HL-60/S4 (cell line): ENCODE data around the gene NAA40.

Experiments used
- in situ Hi-C: fragments of 300-500 bp; cut with MboI; formaldehyde crosslinking; loops from 2 replicates; pipeline ENCODE4 v1.14.3; 2022; ENCODE audit warnings: low sequenced_read_pairs

NAA40 gene

GRCh38 chr11:63979426-63979825, 40.6 kb downstream of the NAA40 start:
- in situ Hi-C loops: no loop called here

- in situ Hi-C loops: no loop called here
Observed at GRCh38 chr11:63985812-63986155, 47.0 kb downstream of the NAA40 start.

GRCh38 chr11:63986156-63986931, 47.5 kb downstream of the NAA40 start, which contains the start of gene OTUB1:
Gene OTUB1 (plus strand): TSS chr11:63986438. CDS start chr11:63986457, 19 bp downstream.
- in situ Hi-C loops: no loop called here

GRCh38 chr11:63986932-63987513, 48.2 kb downstream of the NAA40 start:
- in situ Hi-C loops: no loop called here

- in situ Hi-C loops: no loop called here
Observed at GRCh38 chr11:63991558-63991957, 52.8 kb downstream of the NAA40 start.

GRCh38 chr11:63993100-63993499, 54.3 kb downstream of the NAA40 start:
- in situ Hi-C loops: no loop called here

- in situ Hi-C loops: no loop called here
Observed at GRCh38 chr11:63993993-63994392, 55.2 kb downstream of the NAA40 start.

- in situ Hi-C loops: no loop called here
Observed at GRCh38 chr11:63996512-63996911, 57.7 kb downstream of the NAA40 start.

GRCh38 chr11:63997104-63997700, 58.4 kb downstream of the NAA40 start:
- in situ Hi-C loops: no loop called here

GRCh38 chr11:63997801-63998337, 59.1 kb downstream of the NAA40 start:
- in situ Hi-C loops: no loop called here

- in situ Hi-C loops: no loop called here
Observed at GRCh38 chr11:63998558-63999348, 60.0 kb downstream of the NAA40 start.

GRCh38 chr11:63999349-64000025, 60.7 kb downstream of the NAA40 start:
- in situ Hi-C loops: loop anchor here (10.0 kb wide), 1 partner anchor 145 kb away; no protein-coding TSS in a partner anchor

GRCh38 chr11:64000026-64000739, 61.4 kb downstream of the NAA40 start:
- in situ Hi-C loops: loop anchor here (10.0 kb wide), 1 partner anchor 145 kb away; no protein-coding TSS in a partner anchor

- in situ Hi-C loops: loop anchor here (10.0 kb wide), 1 partner anchor 144 kb away; no protein-coding TSS in a partner anchor
Observed at GRCh38 chr11:64000740-64001483, 62.1 kb downstream of the NAA40 start.

GRCh38 chr11:64001484-64002420, 63.0 kb downstream of the NAA40 start:
- in situ Hi-C loops: loop anchor here (10.0 kb wide), 1 partner anchor 143 kb away; no protein-coding TSS in a partner anchor

GRCh38 chr11:64003807-64004589, 65.2 kb downstream of the NAA40 start:
- in situ Hi-C loops: loop anchor here (10.0 kb wide), 1 partner anchor 141 kb away; no protein-coding TSS in a partner anchor

GRCh38 chr11:64004590-64004984, 65.8 kb downstream of the NAA40 start:
- in situ Hi-C loops: loop anchor here (10.0 kb wide), 1 partner anchor 140 kb away; no protein-coding TSS in a partner anchor
